ENCODE measurements around the gene CNTN5. TPM values are rescaled to one million over a fixed set of nuclear protein-coding genes. Genes with fewer than 3 reads are reported as not detected.

Gene CNTN5
- polyA plus RNA-seq, 1 of the 3 experiments (the other 2 are of a cell fraction), result not detected

DNA sequence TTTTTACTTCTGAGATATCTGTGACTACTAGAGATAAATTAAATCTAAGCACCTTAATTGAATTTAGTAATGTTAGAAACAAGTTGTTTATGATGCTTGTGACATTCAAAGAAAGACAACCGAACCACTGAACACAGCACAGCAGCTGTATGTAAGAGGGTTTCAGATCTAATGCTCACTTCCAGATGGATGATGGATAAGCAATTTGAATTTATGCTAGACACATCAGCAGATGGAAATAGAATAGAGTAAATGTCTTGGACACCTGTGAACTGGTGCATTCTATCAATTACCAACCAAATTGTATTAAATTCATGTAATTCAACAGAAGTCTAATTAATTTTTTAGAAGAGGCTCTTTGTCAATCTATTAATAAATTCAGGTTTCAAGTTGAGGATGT is 306.3 kb downstream of the CNTN5 start (continued):
- no peak for TF ChIP-seq NFIC (IDR thresholded peaks at IDR 0.05; ENCODE audit: borderline replicate concordance)
- no peak for TF ChIP-seq TEAD4 (IDR thresholded peaks at IDR 0.05; ENCODE audit: borderline replicate concordance, insufficient read depth)

DNA sequence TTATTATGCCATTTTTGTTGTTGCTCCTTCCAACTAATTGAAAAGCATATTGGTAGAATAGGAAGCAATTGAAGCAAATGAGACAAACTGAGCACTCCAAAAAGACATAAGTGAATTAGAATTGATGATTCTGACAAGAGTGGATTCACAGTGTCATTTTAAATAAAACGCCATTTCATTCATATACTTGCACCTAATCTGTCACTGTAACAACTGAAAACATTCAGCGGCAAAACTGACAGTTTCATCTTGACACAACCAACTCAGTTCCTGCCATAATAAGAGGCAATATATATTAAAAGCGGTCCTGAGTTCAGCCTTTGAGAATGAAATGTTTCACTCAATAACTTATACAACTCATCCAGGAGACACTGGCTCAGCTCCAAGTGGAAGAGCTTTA is 306.8 kb downstream of the CNTN5 start:
- Histone ChIP-seq H3K9me2 (no peaks in the 10 kb centered on the region), H3K9ac (no peak overlapping the region), H2AFZ (ENCODE audit: low read depth) (no peak overlapping the region), H3K4me2 (no peak overlapping the region), H3K79me2 (ENCODE audit: insufficient read depth) (no peaks in the 10 kb centered on the region), H3K27ac (ENCODE audit: low read depth in 2 of 2, low read length in 1 of 2) (no peak overlapping the region), H3K9me3 (no peaks in the 10 kb centered on the region), H3F3A (replicated peaks; ENCODE audit: insufficient read depth) (no peaks in the 10 kb centered on the region), H4K20me1 (ENCODE audit: insufficient read depth) (no peaks in the 10 kb centered on the region), H3K36me3 (replicated peaks in 1 of 2; ENCODE audit: control insufficient read depth in 1 of 2, insufficient read depth in 2 of 2, low read length in 1 of 2) (no peaks in the 10 kb centered on the region), H3K4me1 (ENCODE audit: control insufficient read depth in 1 of 2, insufficient read depth in 2 of 2, low read depth in 1 of 2, low read length in 1 of 2) (peaks cover 0 to 7% of the 10 kb centered on the region in 2 experiments; a peak in 1 of 4 replicates), H3K4me3 (ENCODE audit: low read depth in 2 of 2, low read length in 1 of 2) (no peak overlapping the region), H3K27me3 (ENCODE audit: insufficient read depth) (no peaks in the 10 kb centered on the region)
- ChIA-PET CTCF (no interaction called here), POLR2A (no interaction called here)
- DNase-seq, result no peak
- 29% methylated on average over 3 of the region's 3 CpGs for WGBS (ENCODE audit: low lambda C conversion rate)
- no peak for TF ChIP-seq POLR2AphosphoS5 (IDR thresholded peaks at IDR 0.05; ENCODE audit: low read depth, low read length)
- TF ChIP-seq TEAD4 (IDR thresholded peaks at IDR 0.05; ENCODE audit: borderline replicate concordance, insufficient read depth), result no peak
- no peak for TF ChIP-seq YY1 (IDR thresholded peaks at IDR 0.05; ENCODE audit: low read depth)
- no peak for TF ChIP-seq TAF1 (IDR thresholded peaks at IDR 0.05; ENCODE audit: borderline replicate concordance, low read depth, low read length)
- no peak for TF ChIP-seq MXI1 (IDR thresholded peaks at IDR 0.05; ENCODE audit: low read depth, low read length)
- no peak for TF ChIP-seq NRF1 (IDR thresholded peaks at IDR 0.05; ENCODE audit: low read depth, low read length)
- TF ChIP-seq, protein P1, sequence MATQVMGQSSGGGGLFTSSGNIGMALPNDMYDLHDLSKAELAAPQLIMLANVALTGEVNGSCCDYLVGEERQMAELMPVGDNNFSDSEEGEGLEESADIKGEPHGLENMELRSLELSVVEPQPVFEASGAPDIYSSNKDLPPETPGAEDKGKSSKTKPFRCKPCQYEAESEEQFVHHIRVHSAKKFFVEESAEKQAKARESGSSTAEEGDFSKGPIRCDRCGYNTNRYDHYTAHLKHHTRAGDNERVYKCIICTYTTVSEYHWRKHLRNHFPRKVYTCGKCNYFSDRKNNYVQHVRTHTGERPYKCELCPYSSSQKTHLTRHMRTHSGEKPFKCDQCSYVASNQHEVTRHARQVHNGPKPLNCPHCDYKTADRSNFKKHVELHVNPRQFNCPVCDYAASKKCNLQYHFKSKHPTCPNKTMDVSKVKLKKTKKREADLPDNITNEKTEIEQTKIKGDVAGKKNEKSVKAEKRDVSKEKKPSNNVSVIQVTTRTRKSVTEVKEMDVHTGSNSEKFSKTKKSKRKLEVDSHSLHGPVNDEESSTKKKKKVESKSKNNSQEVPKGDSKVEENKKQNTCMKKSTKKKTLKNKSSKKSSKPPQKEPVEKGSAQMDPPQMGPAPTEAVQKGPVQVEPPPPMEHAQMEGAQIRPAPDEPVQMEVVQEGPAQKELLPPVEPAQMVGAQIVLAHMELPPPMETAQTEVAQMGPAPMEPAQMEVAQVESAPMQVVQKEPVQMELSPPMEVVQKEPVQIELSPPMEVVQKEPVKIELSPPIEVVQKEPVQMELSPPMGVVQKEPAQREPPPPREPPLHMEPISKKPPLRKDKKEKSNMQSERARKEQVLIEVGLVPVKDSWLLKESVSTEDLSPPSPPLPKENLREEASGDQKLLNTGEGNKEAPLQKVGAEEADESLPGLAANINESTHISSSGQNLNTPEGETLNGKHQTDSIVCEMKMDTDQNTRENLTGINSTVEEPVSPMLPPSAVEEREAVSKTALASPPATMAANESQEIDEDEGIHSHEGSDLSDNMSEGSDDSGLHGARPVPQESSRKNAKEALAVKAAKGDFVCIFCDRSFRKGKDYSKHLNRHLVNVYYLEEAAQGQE (IDR thresholded peaks at IDR 0.05; ENCODE audit: low read depth, low read length), result no peak
- TF ChIP-seq FOXJ3 (CRISPR knock-in tag; IDR thresholded peaks at IDR 0.05), result no peak
- TF ChIP-seq TCF12 (IDR thresholded peaks at IDR 0.05), result no peak
- no peak for TF ChIP-seq GABPA (IDR thresholded peaks at IDR 0.05; ENCODE audit: low read depth)
- no peak for TF ChIP-seq SIN3A (IDR thresholded peaks at IDR 0.05; ENCODE audit: borderline replicate concordance, low read depth, low read length)
- TF ChIP-seq FOSL2 (IDR thresholded peaks at IDR 0.05; ENCODE audit: borderline replicate concordance, low read depth), result no peak
- TF ChIP-seq GATA2 (CRISPR knock-in tag; IDR thresholded peaks at IDR 0.05), result no peak
- no peak for TF ChIP-seq RFX5 (IDR thresholded peaks at IDR 0.05; ENCODE audit: low read length)
- TF ChIP-seq EZH2phosphoT487 (IDR thresholded peaks at IDR 0.05; ENCODE audit: borderline replicate concordance, low read depth), result no peak
- TF ChIP-seq CHD2 (IDR thresholded peaks at IDR 0.05; ENCODE audit: low read length, partially characterized antibody), result no peak

Data from SK-N-SH (cell line).